GM10847 (cell line): ENCODE data around the gene CSRP1.

Experiments
- POLR2A ChIP-seq: IDR thresholded peaks from 2 replicates; pipeline ENCODE4 v1.6.1; 2011; ENCODE audit not compliant: insufficient read length; ENCODE audit errors: extremely low read depth

The CSRP1 gene

DNA sequence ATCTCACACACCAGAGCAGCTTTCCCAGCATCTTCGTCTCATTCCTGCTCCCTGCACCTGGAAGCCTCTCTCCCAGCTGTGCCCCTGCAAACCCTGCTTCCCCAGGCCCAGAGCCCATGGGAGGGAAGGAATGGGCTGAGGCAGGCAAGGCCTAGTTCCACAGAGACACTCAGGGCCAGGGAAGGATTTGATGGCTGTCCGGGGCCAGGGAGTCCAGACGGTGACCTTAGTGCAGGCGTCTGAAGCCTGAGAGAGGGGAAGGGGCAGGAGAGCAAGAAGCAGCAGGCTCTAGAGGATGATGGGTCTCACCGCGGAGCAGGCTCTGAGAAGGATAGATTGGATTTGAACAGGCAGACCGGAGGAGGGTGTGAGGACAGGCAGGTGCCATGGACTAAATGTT, 63.2 kb downstream of the CSRP1 start:
- TF ChIP-seq POLR2A = no peak

DNA sequence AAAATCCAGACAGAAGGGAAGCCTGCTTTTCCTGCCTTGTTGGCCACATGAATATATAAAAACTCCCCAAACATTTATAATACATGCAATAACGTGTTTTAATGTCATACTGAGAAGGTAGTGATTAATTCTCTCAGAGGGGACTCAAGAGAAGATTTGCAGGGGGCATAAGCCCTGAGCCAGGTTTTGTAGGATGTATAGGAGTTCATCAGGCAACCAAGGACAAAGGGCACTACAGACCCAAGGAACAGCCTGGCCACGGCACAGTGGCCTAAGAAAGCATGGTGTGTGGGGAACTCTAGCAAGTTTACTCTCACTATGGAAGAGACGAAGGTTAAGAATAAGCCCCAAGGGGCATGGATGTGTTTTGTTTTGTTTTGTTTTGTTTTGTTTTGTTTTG, 70.0 kb downstream of the CSRP1 start:
- no peak for TF ChIP-seq POLR2A

- no peak for TF ChIP-seq POLR2A
Measured at GRCh38 chr1:201436393-201436792, 70.5 kb downstream of the CSRP1 start.

DNA sequence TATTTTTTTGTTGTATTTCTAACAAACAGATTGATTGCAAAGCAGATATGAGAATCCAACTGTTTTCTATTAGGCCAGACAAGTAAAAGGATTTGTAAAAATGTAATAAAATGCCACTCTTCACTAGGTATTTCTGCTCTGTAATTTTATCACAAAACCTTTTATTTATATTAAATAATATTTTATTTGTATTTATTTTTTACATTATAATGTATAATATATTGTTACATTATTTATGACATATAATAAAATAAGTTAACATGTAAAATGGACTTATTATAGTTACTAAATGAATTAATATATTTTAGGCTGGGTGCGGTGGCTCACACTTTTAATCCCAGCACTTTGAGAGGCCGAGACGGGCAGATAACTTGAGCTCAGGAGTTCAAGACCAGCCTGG, 72.7 kb downstream of the CSRP1 start:
- TF ChIP-seq POLR2A = no peak

- no peak for TF ChIP-seq POLR2A
Measured at GRCh38 chr1:201433609-201434008, 73.3 kb downstream of the CSRP1 start.
